Ovary (tissue), 9 donors: ENCODE results near the gene HSPBP1. TPM values are rescaled to one million over a fixed set of nuclear protein-coding genes. Genes with fewer than 3 reads are reported as not detected.

Experiments
- DNase-seq, 5 donors: peaks; one replicate each; pipeline ENCODE4 v3.0.0-alpha.2; 2019 to 2020
- H3K27ac ChIP-seq, 2 donors: fragments of 200-600 bp; one replicate each; pipeline versions ENCODE4 v1.5.1 to v1.8.0; 2019 to 2022
- H3K27me3 ChIP-seq: fragments of 200-600 bp; one replicate; pipeline ENCODE4 v1.8.0; 2022
- H3K36me3 ChIP-seq: fragments of 200-600 bp; sonication (generic); one replicate; pipeline ENCODE4 v1.5.1; 2019
- H3K4me1 ChIP-seq: one replicate; pipeline ENCODE4 v1.8.1; 2013; ENCODE audit warnings: mild to moderate bottlenecking, moderate library complexity; ENCODE audit not compliant: insufficient read depth
- H3K4me3 ChIP-seq: fragments of 200-600 bp; sonication (generic); one replicate; pipeline ENCODE4 v1.5.1; 2017
- H3K9me3 ChIP-seq, 2 donors: fragments of 200-600 bp in 1 of 2; sonication (generic) in 1 of 2; one replicate each; pipeline versions ENCODE4 v1.5.1 to v1.8.1; 2013 to 2019; ENCODE audit warnings: mild to moderate bottlenecking in 1 of 2, moderate library complexity in 1 of 2
- EP300 ChIP-seq: sonication (generic); formaldehyde crosslinking; IDR thresholded peaks from one replicate; pipeline ENCODE4 v1.6.1; 2017; ENCODE audit warnings: antibody characterized with exemption
- POLR2A ChIP-seq: fragments of 450-650 bp; IDR thresholded peaks from one replicate; pipeline ENCODE4 v1.6.1; 2017; ENCODE audit warnings: antibody characterized with exemption, mild to moderate bottlenecking, moderate library complexity
- WGBS, 3 donors: extraction: QIAGEN DNeasy Blood & Tissue Kit in 1 of 3; methylation state at CpG; one replicate each; pipeline versions ENCODE4 v1.1.5 to v1.1.7; 2013 to 2017; 5-methylcytosine and 5-hydroxymethylcytosine counted together
- intact Hi-C, 4 donors: fragments of 100-400 bp; cut with DNase I; formaldehyde crosslinking; loops; one replicate each; pipeline versions ENCODE4 v1.11.0 to v1.15.1; 2022 to 2023
- polyA plus RNA-seq, 2 donors: library from polyadenylated mRNA; stranded (reverse); fragments of 200-250 nt in 1 of 2; fragments of 350-450 nt in 1 of 2; fragmentation: Illumina TruSeq in 1 of 2; extraction: RNeasy Lipid Tissue Mini Kit (QIAGEN cat#74804) in 1 of 2; gene quantifications; one replicate each; pipeline ENCODE4 v1.2.3, GENCODE V29; 2013 to 2014
- total RNA-seq, 7 donors: library from RNA; depleted of rRNA in 2 of 7; stranded (reverse); fragments of >200 nt in 2 of 7; fragmentation: NEBNext Ultra II Directional in 3 of 7; extraction: Animal tissue kit (Norgen Biotek cat#: 25700) in 3 of 7; gene quantifications; one replicate each; pipeline versions ENCODE4 v1.1.0 to v1.2.4, GENCODE V29; 2016 to 2023
- TF ChIP-seq, protein P1 (sequence below), 3 donors: fragments of 450-650 bp in 2 of 3; fragments of 200-600 bp in 1 of 3; IDR thresholded peaks; one replicate each; pipeline versions ENCODE4 v1.5.1 to v1.8.0; 2016 to 2022; ENCODE audit warnings: antibody characterized with exemption in 3 of 3, mild to moderate bottlenecking in 1 of 3
- donor health status: DM: no; HTN: no; CAD: no; lungs with moderate emphysema.
- donor health status: DM: no; HTN: no; CAD: no.
- donor health status: Bipolar disorder and iron deficiency.
- donor health status: DM: yes; HTN: yes; CAD: no.
- donor health status: DM: no; HTN: no; CAD: no.
- donor health status: DM: yes; HTN: yes; CAD: no.

The HSPBP1 gene
- total and polyA plus RNA-seq, 9 donors: 3.6 to 40.7 (median 31.8) TPM

DNA sequence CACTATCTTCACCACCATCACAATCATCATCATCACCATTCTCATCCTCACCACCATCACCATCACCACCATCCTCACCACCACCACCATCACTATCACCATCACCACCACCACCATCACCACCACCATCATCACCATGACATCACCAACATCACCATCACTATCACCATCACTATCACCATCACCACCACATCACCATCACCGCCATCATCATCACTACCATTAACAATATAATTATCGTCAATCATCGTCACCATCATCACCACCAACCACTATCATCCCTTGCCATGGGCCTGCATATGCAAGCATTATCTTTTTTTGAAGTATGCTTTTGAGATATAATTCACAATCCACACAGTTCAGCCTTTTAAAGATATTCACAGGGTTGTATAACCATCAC is 13.5 kb downstream of the HSPBP1 start:
- intact Hi-C loops: no loop called here
- 97 to 99% (median 99%) methylated on average over 3 of the region's 3 CpGs for WGBS, 3 donors
- H3K4me3 ChIP-seq: no peak overlapping the region

DNA sequence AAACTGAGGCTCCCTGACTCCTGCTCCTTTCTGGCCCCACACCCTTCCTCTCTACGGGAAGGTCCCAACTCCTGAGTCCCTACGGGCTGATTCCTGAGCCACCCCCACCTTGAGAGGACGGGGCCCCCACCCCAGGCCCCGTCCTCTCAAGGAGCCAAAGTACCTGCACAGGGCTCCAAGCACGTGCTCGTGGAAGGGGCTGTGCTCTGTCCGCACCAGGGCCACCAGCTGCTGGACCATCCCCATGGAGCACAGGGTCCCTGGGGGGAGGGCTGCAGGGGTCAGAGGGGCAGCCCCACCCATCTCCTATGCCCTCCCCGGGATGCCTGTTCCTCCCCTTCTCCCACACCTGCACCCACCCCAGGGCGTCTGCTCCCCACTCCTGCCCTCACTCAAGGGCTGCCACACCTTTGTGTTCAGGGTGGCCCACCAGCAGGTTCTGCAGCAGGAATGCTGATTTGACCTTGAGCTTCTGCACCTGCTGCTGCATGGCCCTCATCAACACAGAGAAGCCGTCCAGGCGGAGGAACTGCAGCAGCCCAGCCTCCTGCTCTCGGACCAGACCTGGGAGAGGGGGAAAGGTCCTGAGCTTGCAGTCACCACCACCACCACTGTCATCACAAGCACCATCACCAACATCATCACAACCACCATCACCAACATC is 14.1 kb downstream of the HSPBP1 start:
- Histone ChIP-seq H3K36me3 (no peaks in the 10 kb centered on the region), H3K27ac (no peak overlapping the region), H3K9me3 (no peaks in the 10 kb centered on the region), H3K4me3 (no peak overlapping the region), H3K27me3 (no peaks in the 10 kb centered on the region), H3K4me1 (no peaks in the 10 kb centered on the region)
- TF ChIP-seq EP300 (no peak), POLR2A (no peak)
- TF ChIP-seq, protein P1, sequence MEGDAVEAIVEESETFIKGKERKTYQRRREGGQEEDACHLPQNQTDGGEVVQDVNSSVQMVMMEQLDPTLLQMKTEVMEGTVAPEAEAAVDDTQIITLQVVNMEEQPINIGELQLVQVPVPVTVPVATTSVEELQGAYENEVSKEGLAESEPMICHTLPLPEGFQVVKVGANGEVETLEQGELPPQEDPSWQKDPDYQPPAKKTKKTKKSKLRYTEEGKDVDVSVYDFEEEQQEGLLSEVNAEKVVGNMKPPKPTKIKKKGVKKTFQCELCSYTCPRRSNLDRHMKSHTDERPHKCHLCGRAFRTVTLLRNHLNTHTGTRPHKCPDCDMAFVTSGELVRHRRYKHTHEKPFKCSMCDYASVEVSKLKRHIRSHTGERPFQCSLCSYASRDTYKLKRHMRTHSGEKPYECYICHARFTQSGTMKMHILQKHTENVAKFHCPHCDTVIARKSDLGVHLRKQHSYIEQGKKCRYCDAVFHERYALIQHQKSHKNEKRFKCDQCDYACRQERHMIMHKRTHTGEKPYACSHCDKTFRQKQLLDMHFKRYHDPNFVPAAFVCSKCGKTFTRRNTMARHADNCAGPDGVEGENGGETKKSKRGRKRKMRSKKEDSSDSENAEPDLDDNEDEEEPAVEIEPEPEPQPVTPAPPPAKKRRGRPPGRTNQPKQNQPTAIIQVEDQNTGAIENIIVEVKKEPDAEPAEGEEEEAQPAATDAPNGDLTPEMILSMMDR (IDR thresholded peaks at IDR 0.05): no peak
- WGBS, 3 donors: 90 to 92% (median 92%) methylated on average over 12 of the region's 12 CpGs
- DNase-seq: no peak
- intact Hi-C loops: no loop called here

More for the DNA sequence above, 13.5 kb downstream of the HSPBP1 start:
- Histone ChIP-seq H3K27me3 (no peaks in the 10 kb centered on the region), H3K27ac (no peak overlapping the region), H3K9me3 (no peaks in the 10 kb centered on the region), H3K4me1 (no peaks in the 10 kb centered on the region), H3K36me3 (no peaks in the 10 kb centered on the region)
- no peak for DNase-seq
- TF ChIP-seq EP300: no peak
- no peak for TF ChIP-seq POLR2A
- TF ChIP-seq, protein P1 (IDR thresholded peaks at IDR 0.05): no peak

DNA sequence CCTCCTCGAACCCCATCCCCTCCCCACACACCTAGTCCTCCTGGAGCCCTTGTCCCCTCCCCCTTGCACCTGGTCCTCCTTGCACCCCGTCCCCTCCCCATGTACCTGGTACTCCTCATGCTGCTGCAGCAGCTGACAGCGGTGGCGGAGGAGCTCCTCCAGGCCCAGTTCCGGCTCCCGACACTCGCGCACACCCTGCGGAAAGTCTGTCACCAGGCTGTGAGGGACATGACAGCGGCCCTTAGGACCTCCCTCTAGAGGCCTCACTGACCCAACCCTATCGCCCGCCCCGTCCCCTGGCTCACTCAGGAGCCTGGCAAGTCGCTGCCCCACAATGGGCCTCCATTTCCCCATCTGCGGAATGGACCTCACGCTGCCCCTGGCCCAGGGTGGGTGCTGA is 14.7 kb downstream of the HSPBP1 start:
- H3K9me3 ChIP-seq: no peaks in the 10 kb centered on the region
- no peaks in the 10 kb centered on the region for H3K36me3 ChIP-seq
- TF ChIP-seq, protein P1 (IDR thresholded peaks at IDR 0.05): no peak
- TF ChIP-seq EP300 (no peak), POLR2A (no peak)
- H3K27ac ChIP-seq: no peak overlapping the region
- intact Hi-C loops: no loop called here
- no peak overlapping the region for H3K4me3 ChIP-seq
- no peaks in the 10 kb centered on the region for H3K4me1 ChIP-seq
- no peaks in the 10 kb centered on the region for H3K27me3 ChIP-seq
- 92 to 95% (median 94%) methylated on average over 16 of the region's 16 CpGs for WGBS, 3 donors
- DNase-seq: no peak

DNA sequence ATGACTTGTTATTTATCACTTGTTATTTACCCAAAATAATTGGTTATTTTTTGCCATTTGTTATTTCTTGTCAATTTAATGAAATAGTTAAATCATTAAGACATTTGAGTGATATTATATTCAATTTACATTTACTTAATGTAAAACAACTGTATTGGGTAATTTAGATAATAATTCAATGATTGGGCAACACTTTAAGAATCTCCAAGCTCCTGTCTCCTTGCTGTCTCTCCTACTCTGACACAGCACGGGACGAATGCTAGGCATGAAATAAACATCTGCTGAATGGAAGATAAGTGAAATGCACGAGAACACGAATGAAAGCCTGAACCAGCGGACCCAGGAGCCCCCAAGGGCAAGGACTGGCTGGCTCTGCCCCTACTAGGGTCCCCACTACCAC is 15.4 kb downstream of the HSPBP1 start:
- TF ChIP-seq, protein P1 (IDR thresholded peaks at IDR 0.05): no peak
- TF ChIP-seq POLR2A: no peak
- TF ChIP-seq EP300: no peak
- Histone ChIP-seq H3K4me1 (peaks cover 4% of the 10 kb centered on the region), H3K36me3 (no peaks in the 10 kb centered on the region), H3K9me3 (no peaks in the 10 kb centered on the region), H3K4me3 (no peak overlapping the region), H3K27ac (no peak overlapping the region), H3K27me3 (no peaks in the 10 kb centered on the region)
- intact Hi-C loops: no loop called here
- DNase-seq: no peak
- WGBS, 3 donors: 67 to 73% (median 70%) methylated on average over 5 of the region's 5 CpGs
